ENCODE measurements around the gene ICAM2.

GRCh38 chr17:64054304-64054703 lies 33.9 kb upstream of the ICAM2 start:
- TF ChIP-seq EP300 (IDR thresholded peaks at IDR 0.05) = no peak
- TF ChIP-seq, protein P1, sequence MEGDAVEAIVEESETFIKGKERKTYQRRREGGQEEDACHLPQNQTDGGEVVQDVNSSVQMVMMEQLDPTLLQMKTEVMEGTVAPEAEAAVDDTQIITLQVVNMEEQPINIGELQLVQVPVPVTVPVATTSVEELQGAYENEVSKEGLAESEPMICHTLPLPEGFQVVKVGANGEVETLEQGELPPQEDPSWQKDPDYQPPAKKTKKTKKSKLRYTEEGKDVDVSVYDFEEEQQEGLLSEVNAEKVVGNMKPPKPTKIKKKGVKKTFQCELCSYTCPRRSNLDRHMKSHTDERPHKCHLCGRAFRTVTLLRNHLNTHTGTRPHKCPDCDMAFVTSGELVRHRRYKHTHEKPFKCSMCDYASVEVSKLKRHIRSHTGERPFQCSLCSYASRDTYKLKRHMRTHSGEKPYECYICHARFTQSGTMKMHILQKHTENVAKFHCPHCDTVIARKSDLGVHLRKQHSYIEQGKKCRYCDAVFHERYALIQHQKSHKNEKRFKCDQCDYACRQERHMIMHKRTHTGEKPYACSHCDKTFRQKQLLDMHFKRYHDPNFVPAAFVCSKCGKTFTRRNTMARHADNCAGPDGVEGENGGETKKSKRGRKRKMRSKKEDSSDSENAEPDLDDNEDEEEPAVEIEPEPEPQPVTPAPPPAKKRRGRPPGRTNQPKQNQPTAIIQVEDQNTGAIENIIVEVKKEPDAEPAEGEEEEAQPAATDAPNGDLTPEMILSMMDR (IDR thresholded peaks at IDR 0.05) = no peak

Measured in tibial nerve (tissue), 4 donors.